ENCODE data around the gene POU2F3.

POU2F3 gene

DNA sequence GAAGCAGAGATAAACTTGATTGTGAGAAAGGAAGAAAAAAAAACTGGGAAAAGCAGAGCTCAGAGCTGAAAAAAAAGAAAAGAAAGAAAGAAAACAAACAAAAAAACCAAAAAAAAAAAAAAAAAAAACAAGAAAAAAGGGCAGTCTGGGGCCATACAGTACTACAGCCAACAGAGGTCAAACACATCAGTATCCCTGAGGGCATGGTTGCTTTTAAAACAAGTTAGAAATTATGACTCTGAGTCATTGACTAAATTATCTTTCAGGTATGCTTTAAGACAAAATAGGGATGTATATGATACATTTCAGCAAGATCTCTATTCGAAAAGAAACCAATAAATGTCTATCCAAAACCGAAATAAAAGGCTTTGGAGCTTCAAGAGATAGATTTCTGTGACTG is 48.1 kb downstream of the POU2F3 start:
- no peak overlapping the region for H3K4me3 ChIP-seq (ENCODE audit: low read length)
- TF ChIP-seq ZNF274 (IDR thresholded peaks at IDR 0.05; ENCODE audit: low read depth, low read length): no peak

DNA sequence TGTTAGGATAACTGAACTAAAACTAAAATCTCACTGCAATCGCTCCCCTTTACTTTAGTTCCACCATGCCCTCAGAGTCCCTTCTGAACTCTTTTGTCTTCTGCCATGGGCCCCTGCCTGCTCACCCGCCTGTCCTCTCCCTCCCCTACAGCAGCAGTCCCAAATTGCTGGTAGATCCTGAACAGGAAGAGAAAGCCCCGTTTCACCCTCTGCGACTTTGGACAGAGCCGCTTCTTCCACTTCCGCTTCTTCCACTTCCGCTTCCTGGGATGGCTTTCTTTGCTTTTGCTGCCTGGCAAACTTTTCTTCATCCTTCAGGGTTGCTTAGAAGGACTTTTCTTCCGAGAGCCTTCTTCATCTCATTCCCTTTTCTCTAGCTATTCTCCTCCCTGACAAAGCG is 49.5 kb downstream of the POU2F3 start:
- no peak for TF ChIP-seq ZNF274 (IDR thresholded peaks at IDR 0.05; ENCODE audit: low read depth, low read length)
- no peak overlapping the region for H3K4me3 ChIP-seq (ENCODE audit: low read length)

DNA sequence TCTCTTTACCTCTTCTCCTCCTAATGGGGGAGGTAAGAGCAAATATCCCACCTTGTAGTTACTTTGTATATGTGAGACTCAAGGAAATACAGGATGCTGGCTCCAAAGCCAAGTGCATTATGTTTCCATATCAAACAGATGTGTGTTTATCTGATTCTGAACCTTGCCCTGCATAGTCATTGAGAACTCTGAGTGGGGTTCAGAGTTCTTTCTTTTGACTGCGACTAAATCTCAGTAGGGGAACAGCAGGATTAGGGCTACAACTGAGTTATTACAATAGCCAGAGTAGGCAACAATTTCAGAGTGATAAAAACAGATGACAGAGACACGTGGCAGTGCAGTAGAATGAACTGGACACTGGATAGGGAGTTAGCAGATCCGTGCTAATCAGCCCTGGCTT is 51.0 kb downstream of the POU2F3 start:
- no peak for TF ChIP-seq ZNF274 (IDR thresholded peaks at IDR 0.05; ENCODE audit: low read depth, low read length)
- H3K4me3 ChIP-seq (ENCODE audit: low read length): no peak overlapping the region

DNA sequence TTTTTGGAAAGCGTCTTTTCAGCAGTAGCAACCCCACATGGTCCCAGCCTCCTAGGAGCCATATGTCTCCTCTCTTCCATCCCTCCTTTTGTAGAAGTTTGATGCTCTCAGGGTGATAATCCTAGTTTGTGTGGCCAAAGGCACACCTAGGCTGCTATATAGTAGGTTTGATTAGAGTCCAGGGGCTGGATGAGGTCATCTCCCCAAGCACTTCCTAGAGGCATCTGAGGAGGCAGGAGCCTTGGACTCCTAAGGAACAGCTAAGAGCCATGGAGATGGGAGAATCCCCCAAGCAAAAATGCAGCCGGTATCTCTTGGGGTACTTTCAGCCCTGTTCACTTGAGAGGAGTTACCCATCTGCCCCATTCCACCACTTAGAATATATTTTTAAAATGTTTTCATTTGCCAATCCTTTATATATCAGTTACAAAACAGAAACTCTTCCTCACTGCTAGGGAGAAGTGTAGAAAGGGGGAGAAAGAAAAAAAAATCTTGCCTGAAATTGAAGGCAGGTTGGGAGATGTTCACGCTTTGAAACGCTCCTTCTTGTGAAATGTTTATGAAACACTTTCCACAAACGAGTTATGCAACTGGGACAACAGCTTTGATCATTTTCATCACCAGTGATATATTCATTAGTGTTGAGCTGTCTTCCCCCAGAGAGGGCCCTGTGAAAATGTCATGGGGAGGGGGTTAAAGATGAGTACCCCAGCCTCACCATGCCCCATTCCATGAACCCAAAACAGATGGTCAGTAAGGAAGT is 53.3 kb downstream of the POU2F3 start:
- no peak for TF ChIP-seq ZNF274 (IDR thresholded peaks at IDR 0.05; ENCODE audit: low read depth, low read length)
- H3K4me3 ChIP-seq (ENCODE audit: low read length): no peak overlapping the region

DNA sequence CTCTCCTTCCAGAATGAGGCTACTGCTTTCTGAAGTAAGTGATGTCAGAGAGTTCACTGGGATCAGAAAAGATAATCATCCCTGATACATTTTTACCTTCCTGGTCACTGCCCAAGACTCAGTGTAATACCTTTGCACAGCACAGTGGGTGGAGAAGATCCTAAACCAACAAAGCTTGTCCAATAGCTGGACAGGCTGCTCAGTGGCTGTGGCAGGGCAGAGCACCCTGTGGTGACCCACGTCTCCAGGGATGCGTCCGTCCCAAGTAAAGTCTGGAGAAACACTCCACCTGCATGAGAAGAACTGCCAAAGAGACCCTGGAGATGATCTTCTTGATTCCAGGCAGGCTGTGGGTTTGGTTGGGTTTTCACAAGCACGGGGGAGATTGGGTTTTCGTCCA is 54.2 kb downstream of the POU2F3 start:
- TF ChIP-seq ZNF274 (IDR thresholded peaks at IDR 0.05; ENCODE audit: low read depth, low read length): no peak
- no peak overlapping the region for H3K4me3 ChIP-seq (ENCODE audit: low read length)

DNA sequence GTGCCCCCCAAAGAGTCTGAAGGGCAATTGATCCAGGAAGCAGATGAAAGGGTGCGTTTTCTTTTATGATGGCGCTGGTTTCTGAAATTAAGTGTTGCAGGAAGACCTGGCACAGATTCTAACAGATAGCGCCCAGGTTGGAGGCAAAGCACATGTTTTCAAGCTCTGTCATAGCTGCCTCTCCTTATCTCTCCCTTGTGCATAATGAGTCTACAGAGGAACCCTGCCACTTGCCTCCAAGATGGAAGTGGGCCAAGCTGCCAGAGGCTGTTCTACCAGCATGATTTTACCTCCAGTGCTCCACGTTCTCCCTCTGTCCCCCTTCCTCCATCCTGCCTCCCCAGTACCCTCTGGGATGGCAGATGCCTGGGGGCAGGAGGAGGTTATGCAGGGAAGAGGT is 55.2 kb downstream of the POU2F3 start:
- no peak for TF ChIP-seq ZNF274 (IDR thresholded peaks at IDR 0.05; ENCODE audit: low read depth, low read length)
- no peak overlapping the region for H3K4me3 ChIP-seq (ENCODE audit: low read length)

DNA sequence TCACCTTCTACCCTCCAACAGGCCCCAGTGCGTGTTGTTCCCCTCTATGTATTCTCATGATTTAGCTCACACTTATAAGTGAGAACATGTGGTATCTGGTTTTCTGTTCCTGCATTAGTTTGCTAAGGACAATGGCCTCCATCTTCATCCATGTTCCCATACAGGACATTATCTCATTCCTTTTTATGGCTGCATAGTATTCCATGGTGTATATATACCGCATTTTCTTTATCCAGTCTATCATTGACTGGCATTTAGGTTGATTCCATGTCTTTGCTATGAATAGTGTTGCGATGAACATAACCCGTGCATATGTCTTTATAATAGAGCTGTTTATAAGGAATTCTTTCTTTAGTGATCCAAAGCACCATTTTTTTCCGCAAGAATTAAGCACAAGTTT is 56.6 kb downstream of the POU2F3 start:
- no peak overlapping the region for H3K4me3 ChIP-seq (ENCODE audit: low read length)
- no peak for TF ChIP-seq ZNF274 (IDR thresholded peaks at IDR 0.05; ENCODE audit: low read depth, low read length)

DNA sequence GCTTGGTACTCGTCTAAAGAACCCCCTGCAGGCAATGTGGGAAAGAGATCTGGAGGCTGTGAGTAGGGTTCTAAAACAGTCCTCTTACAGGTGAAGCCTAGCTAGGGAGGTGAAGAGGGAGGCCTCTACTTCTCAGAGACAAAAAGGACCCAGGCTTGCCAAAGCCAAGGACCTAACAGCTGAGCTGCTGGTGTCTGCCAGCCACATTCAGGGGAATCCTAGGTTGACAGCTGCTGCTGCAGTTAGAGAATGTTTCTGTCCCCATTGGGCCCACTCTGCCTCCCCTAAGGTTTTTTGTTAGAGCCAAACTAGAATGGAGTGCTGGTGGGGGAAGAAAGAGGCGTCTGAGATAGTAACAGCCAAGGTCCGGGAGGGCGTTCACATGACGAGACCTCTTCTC is 58.5 kb downstream of the POU2F3 start:
- H3K4me3 ChIP-seq (ENCODE audit: low read length): no peak overlapping the region
- no peak for TF ChIP-seq ZNF274 (IDR thresholded peaks at IDR 0.05; ENCODE audit: low read depth, low read length)

DNA sequence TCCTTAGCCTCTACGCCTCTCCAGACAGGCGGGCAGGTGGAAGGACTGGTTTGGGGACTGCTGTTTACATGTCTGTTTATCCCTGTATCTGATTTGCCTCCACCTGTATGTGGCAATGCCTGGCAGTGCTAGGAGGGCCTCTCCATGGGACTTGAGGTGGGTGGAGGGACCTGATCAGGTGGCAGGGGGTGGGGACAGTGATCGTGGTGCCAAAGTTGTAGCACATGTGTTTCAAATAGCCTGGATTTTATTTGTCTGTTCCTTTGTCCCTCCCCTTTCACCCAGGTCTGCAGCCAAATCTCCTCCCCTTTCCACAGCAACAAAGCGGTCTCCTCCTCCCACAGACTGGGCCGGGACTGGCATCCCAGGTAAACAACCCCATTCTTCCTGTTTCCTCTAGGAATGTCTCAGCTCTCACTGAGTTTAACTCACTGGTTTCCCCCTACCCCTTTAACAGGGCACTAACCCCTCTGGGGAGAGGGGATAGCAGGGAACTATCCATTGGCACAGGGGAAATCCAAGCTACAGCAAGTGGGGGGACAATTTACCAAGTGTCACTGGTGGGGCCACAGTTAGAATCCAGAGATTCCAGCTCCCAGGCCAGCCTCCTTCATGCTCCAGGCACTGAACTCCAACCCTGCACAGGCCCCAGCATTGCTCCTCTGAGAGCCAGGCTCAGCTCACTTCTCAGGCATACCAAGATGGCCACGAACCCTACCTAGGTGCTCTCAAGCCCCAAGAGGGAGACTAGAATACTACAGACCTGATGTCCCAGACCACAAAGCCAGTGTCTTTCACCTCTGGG is 62.3 kb downstream of the POU2F3 start:
- H3K4me3 ChIP-seq (ENCODE audit: low read length): no peak overlapping the region
- no peak for TF ChIP-seq ZNF274 (IDR thresholded peaks at IDR 0.05; ENCODE audit: low read depth, low read length)

DNA sequence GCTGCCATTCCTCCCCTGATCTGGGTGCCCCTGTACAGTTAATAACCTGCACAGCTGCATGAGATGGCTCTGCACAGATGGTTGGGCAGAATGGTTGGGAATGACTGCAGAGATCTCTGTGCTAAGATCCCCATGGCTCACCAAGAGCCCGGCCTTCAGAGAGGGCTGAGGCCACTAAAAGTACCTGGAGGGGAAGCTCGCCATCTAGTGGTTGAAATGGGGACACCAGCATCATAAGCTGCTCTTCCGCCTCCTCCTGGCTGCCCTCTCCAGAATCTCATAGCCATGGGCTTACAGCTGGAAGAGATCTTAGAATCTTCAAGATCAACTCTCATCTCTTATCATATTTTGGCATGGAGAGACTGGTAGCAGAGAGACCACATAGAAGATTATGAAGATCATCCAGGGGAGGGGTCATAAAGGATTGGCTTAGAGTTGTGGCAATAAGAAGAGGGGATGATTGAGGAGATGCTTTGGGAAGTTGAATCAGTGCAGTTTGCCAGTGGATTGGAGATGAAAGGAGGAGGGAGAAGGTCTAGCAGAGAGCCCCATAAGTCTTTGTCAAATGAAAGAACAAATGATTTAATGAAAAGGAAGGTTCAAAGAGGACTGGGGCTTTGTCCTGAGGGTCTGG is 63.2 kb downstream of the POU2F3 start:
- H3K4me3 ChIP-seq (ENCODE audit: low read length): no peak overlapping the region
- TF ChIP-seq ZNF274 (IDR thresholded peaks at IDR 0.05; ENCODE audit: low read depth, low read length): no peak

DNA sequence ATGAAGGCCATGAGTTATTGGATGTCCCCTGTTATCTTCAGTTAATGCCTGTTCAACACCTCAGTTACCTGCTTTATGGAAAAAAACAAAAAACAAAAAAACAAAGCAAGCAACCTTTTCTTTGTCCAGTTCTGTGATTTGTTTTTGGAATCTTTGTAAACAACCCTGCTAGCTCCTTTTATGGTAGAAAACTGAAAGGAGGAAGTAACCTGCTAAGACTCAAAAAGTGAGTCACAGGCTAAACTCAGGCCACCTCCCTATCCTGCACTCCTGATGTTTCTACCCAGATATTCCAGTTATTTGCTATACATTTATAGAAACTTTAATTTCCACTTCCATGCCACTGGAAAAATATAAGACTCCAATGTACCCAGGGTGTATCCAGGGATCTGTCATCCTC is 64.6 kb downstream of the POU2F3 start:
- TF ChIP-seq ZNF274 (IDR thresholded peaks at IDR 0.05; ENCODE audit: low read depth, low read length): no peak
- no peak overlapping the region for H3K4me3 ChIP-seq (ENCODE audit: low read length)

DNA sequence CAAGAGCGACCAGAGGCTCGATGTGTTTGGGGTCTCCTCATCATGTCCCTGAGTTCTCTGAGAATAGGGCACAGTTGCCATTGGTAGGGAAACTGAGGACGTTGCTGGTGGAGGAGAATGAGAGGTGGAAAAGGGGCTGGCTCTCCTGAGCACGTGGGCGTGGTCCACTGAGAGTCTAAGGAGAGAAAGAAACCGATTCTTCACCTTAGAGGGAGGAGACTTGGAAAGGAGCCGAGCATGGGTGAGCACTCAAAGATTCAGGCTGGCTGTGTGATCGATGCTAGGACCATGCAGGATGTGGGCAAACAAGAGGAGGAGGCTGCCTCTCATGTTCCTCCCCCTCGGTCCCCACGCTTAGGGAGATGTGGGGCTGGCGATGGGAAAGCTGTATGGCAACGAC is 65.3 kb downstream of the POU2F3 start:
- no peak overlapping the region for H3K4me3 ChIP-seq (ENCODE audit: low read length)
- TF ChIP-seq ZNF274 (IDR thresholded peaks at IDR 0.05; ENCODE audit: low read depth, low read length): no peak

DNA sequence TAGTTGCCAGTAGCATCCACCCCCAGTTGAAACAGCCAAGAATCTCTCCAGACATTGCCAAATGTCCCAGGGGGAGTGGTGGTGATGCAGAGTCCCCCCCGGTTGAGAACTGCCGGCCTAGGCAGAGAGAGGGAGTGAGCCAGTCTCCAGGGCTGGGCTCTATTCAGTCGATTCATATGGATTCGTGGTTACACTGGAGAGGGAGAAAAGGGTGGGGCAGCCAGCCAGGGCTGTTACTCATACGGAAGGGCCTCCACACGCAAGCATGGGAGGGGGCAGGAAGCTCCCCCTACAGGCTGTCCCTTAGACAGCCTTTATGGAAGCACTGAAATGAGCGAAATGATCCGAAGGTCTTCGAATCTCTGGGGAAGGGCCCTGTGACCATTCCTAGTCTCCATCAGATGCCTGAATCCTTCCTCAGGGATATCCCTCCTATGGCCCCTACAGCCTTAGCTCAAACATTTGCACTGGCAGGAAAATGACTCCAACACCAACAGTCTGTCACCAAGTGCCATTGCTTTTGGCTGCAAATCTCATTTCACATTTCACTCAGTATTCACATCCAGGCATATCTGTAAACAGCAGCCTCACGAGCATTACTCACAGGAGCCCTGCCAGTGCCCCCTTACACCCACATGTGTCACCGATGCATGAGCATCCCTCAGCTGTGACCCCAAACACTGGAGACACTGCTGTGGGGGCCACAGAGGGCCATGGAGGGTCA is 66.7 kb downstream of the POU2F3 start:
- TF ChIP-seq ZNF274 (IDR thresholded peaks at IDR 0.05; ENCODE audit: low read depth, low read length): no peak
- H3K4me3 ChIP-seq (ENCODE audit: low read length): no peak overlapping the region

DNA sequence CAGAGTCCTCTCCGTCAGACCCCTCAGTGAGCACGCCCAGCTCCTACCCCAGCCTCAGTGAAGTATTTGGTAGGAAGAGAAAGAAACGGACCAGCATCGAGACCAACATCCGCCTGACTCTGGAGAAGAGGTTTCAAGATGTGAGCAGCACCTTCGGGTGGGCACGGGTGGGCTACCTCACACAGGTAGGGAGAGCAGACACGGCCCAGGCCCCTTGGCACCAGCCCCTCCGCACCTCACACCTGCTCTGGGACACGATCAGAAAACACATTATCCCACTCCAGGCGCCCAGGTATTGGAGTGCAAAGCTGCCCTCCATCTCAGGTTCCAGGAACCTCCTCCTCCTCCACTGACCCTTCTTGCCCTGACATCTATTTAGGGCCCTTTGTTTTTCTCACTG is 67.5 kb downstream of the POU2F3 start:
- no peak overlapping the region for H3K4me3 ChIP-seq (ENCODE audit: low read length)
- TF ChIP-seq ZNF274 (IDR thresholded peaks at IDR 0.05; ENCODE audit: low read depth, low read length): no peak
